MM.1S (cell line): ENCODE results near the gene POMZP3.
"Not testable (repeated sequence)": the region's sequence is repeated elsewhere in the genome, so short reads cannot be mapped to it uniquely, and the experiment has no call there.

Experiments
- CTCF ChIP-seq: fragments of 300-600 bp; sonication (generic); IDR thresholded peaks from 2 replicates; pipeline ENCODE4 v1.5.1; 2016; ENCODE audit warnings: antibody characterized with exemption, low read length, mixed read lengths
- EZH2 ChIP-seq: fragments of 300-600 bp; sonication (generic); optimal IDR thresholded peaks from 2 replicates; pipeline ENCODE3; 2017; ENCODE audit warnings: low read depth, mild to moderate bottlenecking, antibody characterized with exemption, low read length, mixed read lengths
- EZH2phosphoT487 ChIP-seq: fragments of 300-600 bp; sonication (generic); IDR thresholded peaks from 2 replicates; pipeline ENCODE4 v1.6.1; 2018; ENCODE audit warnings: antibody characterized with exemption, low read length

- not testable (repeated sequence) for TF ChIP-seq CTCF, EZH2, EZH2phosphoT487
These were observed 54.8 kb downstream of the POMZP3 start for GRCh38 chr7:76572296-76572695.
